Left forelimb (tissue), 1 donor: ENCODE data around the gene ARHGEF12.

ENCODE experiments used
- DNase-seq: peaks from one replicate; pipeline ENCODE4 v3.0.0-alpha.2; 2018; ENCODE audit warnings: low spot score

ARHGEF12 gene, protein sequence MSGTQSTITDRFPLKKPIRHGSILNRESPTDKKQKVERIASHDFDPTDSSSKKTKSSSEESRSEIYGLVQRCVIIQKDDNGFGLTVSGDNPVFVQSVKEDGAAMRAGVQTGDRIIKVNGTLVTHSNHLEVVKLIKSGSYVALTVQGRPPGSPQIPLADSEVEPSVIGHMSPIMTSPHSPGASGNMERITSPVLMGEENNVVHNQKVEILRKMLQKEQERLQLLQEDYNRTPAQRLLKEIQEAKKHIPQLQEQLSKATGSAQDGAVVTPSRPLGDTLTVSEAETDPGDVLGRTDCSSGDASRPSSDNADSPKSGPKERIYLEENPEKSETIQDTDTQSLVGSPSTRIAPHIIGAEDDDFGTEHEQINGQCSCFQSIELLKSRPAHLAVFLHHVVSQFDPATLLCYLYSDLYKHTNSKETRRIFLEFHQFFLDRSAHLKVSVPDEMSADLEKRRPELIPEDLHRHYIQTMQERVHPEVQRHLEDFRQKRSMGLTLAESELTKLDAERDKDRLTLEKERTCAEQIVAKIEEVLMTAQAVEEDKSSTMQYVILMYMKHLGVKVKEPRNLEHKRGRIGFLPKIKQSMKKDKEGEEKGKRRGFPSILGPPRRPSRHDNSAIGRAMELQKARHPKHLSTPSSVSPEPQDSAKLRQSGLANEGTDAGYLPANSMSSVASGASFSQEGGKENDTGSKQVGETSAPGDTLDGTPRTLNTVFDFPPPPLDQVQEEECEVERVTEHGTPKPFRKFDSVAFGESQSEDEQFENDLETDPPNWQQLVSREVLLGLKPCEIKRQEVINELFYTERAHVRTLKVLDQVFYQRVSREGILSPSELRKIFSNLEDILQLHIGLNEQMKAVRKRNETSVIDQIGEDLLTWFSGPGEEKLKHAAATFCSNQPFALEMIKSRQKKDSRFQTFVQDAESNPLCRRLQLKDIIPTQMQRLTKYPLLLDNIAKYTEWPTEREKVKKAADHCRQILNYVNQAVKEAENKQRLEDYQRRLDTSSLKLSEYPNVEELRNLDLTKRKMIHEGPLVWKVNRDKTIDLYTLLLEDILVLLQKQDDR (N-terminal part only)

DNA sequence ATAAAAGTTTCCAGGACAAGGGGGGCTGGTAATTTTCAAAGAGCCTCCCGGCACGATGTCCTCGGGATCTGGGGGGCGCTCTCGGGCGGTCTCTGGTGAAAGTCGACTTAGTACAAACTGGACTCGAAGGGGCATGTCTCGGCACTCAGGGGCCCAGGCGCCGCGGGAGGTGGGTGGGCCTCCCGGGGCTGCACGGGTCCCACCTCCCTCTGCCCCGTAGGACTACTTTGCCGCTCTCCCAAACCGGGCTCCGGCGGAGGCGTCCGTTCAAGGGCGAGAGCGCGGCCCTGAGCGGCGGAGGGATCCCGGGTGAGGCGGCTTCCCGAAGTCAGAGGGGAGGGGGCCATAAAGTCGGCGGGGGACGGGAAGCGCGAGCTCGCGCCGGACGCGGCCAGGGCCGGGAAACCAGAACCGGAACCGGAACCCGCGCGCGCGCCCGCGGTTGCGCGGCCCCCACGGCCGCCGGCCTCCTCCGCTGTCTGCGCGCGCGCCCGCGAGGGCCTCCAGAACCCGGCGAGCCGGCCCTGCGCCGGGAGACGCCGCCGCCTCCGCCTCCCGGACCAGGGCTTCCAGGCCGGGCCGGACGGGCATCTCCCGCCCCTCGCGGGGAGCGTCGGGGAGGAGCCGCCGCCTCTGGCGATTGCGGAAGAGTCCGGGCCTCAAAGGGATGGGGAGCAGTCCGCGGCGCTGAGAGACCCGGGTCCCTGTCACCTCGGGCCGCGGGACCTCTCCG is at the start of gene ARHGEF12:
ARHGEF12 (plus strand) TSS at position 506 of the 733 bp plus-strand sequence. CDS start 831 bp downstream, outside the sequence.
- DNase-seq = peak; percentile 97

DNA sequence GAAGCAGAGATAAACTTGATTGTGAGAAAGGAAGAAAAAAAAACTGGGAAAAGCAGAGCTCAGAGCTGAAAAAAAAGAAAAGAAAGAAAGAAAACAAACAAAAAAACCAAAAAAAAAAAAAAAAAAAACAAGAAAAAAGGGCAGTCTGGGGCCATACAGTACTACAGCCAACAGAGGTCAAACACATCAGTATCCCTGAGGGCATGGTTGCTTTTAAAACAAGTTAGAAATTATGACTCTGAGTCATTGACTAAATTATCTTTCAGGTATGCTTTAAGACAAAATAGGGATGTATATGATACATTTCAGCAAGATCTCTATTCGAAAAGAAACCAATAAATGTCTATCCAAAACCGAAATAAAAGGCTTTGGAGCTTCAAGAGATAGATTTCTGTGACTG is 48.2 kb upstream of the ARHGEF12 start:
- no peak for DNase-seq

DNA sequence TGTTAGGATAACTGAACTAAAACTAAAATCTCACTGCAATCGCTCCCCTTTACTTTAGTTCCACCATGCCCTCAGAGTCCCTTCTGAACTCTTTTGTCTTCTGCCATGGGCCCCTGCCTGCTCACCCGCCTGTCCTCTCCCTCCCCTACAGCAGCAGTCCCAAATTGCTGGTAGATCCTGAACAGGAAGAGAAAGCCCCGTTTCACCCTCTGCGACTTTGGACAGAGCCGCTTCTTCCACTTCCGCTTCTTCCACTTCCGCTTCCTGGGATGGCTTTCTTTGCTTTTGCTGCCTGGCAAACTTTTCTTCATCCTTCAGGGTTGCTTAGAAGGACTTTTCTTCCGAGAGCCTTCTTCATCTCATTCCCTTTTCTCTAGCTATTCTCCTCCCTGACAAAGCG is 46.8 kb upstream of the ARHGEF12 start:
- DNase-seq = no peak

DNA sequence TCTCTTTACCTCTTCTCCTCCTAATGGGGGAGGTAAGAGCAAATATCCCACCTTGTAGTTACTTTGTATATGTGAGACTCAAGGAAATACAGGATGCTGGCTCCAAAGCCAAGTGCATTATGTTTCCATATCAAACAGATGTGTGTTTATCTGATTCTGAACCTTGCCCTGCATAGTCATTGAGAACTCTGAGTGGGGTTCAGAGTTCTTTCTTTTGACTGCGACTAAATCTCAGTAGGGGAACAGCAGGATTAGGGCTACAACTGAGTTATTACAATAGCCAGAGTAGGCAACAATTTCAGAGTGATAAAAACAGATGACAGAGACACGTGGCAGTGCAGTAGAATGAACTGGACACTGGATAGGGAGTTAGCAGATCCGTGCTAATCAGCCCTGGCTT is 45.3 kb upstream of the ARHGEF12 start:
- DNase-seq = no peak

DNA sequence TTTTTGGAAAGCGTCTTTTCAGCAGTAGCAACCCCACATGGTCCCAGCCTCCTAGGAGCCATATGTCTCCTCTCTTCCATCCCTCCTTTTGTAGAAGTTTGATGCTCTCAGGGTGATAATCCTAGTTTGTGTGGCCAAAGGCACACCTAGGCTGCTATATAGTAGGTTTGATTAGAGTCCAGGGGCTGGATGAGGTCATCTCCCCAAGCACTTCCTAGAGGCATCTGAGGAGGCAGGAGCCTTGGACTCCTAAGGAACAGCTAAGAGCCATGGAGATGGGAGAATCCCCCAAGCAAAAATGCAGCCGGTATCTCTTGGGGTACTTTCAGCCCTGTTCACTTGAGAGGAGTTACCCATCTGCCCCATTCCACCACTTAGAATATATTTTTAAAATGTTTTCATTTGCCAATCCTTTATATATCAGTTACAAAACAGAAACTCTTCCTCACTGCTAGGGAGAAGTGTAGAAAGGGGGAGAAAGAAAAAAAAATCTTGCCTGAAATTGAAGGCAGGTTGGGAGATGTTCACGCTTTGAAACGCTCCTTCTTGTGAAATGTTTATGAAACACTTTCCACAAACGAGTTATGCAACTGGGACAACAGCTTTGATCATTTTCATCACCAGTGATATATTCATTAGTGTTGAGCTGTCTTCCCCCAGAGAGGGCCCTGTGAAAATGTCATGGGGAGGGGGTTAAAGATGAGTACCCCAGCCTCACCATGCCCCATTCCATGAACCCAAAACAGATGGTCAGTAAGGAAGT is 43.0 kb upstream of the ARHGEF12 start:
- no peak for DNase-seq

DNA sequence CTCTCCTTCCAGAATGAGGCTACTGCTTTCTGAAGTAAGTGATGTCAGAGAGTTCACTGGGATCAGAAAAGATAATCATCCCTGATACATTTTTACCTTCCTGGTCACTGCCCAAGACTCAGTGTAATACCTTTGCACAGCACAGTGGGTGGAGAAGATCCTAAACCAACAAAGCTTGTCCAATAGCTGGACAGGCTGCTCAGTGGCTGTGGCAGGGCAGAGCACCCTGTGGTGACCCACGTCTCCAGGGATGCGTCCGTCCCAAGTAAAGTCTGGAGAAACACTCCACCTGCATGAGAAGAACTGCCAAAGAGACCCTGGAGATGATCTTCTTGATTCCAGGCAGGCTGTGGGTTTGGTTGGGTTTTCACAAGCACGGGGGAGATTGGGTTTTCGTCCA is 42.1 kb upstream of the ARHGEF12 start:
- no peak for DNase-seq

DNA sequence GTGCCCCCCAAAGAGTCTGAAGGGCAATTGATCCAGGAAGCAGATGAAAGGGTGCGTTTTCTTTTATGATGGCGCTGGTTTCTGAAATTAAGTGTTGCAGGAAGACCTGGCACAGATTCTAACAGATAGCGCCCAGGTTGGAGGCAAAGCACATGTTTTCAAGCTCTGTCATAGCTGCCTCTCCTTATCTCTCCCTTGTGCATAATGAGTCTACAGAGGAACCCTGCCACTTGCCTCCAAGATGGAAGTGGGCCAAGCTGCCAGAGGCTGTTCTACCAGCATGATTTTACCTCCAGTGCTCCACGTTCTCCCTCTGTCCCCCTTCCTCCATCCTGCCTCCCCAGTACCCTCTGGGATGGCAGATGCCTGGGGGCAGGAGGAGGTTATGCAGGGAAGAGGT is 41.1 kb upstream of the ARHGEF12 start:
- no peak for DNase-seq

DNA sequence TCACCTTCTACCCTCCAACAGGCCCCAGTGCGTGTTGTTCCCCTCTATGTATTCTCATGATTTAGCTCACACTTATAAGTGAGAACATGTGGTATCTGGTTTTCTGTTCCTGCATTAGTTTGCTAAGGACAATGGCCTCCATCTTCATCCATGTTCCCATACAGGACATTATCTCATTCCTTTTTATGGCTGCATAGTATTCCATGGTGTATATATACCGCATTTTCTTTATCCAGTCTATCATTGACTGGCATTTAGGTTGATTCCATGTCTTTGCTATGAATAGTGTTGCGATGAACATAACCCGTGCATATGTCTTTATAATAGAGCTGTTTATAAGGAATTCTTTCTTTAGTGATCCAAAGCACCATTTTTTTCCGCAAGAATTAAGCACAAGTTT is 39.7 kb upstream of the ARHGEF12 start:
- DNase-seq = no peak

DNA sequence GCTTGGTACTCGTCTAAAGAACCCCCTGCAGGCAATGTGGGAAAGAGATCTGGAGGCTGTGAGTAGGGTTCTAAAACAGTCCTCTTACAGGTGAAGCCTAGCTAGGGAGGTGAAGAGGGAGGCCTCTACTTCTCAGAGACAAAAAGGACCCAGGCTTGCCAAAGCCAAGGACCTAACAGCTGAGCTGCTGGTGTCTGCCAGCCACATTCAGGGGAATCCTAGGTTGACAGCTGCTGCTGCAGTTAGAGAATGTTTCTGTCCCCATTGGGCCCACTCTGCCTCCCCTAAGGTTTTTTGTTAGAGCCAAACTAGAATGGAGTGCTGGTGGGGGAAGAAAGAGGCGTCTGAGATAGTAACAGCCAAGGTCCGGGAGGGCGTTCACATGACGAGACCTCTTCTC is 37.8 kb upstream of the ARHGEF12 start:
- no peak for DNase-seq

DNA sequence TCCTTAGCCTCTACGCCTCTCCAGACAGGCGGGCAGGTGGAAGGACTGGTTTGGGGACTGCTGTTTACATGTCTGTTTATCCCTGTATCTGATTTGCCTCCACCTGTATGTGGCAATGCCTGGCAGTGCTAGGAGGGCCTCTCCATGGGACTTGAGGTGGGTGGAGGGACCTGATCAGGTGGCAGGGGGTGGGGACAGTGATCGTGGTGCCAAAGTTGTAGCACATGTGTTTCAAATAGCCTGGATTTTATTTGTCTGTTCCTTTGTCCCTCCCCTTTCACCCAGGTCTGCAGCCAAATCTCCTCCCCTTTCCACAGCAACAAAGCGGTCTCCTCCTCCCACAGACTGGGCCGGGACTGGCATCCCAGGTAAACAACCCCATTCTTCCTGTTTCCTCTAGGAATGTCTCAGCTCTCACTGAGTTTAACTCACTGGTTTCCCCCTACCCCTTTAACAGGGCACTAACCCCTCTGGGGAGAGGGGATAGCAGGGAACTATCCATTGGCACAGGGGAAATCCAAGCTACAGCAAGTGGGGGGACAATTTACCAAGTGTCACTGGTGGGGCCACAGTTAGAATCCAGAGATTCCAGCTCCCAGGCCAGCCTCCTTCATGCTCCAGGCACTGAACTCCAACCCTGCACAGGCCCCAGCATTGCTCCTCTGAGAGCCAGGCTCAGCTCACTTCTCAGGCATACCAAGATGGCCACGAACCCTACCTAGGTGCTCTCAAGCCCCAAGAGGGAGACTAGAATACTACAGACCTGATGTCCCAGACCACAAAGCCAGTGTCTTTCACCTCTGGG is 34.0 kb upstream of the ARHGEF12 start:
- DNase-seq = no peak

DNA sequence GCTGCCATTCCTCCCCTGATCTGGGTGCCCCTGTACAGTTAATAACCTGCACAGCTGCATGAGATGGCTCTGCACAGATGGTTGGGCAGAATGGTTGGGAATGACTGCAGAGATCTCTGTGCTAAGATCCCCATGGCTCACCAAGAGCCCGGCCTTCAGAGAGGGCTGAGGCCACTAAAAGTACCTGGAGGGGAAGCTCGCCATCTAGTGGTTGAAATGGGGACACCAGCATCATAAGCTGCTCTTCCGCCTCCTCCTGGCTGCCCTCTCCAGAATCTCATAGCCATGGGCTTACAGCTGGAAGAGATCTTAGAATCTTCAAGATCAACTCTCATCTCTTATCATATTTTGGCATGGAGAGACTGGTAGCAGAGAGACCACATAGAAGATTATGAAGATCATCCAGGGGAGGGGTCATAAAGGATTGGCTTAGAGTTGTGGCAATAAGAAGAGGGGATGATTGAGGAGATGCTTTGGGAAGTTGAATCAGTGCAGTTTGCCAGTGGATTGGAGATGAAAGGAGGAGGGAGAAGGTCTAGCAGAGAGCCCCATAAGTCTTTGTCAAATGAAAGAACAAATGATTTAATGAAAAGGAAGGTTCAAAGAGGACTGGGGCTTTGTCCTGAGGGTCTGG is 33.1 kb upstream of the ARHGEF12 start:
- no peak for DNase-seq

DNA sequence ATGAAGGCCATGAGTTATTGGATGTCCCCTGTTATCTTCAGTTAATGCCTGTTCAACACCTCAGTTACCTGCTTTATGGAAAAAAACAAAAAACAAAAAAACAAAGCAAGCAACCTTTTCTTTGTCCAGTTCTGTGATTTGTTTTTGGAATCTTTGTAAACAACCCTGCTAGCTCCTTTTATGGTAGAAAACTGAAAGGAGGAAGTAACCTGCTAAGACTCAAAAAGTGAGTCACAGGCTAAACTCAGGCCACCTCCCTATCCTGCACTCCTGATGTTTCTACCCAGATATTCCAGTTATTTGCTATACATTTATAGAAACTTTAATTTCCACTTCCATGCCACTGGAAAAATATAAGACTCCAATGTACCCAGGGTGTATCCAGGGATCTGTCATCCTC is 31.7 kb upstream of the ARHGEF12 start:
- DNase-seq = no peak

DNA sequence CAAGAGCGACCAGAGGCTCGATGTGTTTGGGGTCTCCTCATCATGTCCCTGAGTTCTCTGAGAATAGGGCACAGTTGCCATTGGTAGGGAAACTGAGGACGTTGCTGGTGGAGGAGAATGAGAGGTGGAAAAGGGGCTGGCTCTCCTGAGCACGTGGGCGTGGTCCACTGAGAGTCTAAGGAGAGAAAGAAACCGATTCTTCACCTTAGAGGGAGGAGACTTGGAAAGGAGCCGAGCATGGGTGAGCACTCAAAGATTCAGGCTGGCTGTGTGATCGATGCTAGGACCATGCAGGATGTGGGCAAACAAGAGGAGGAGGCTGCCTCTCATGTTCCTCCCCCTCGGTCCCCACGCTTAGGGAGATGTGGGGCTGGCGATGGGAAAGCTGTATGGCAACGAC is 30.9 kb upstream of the ARHGEF12 start:
- no peak for DNase-seq

DNA sequence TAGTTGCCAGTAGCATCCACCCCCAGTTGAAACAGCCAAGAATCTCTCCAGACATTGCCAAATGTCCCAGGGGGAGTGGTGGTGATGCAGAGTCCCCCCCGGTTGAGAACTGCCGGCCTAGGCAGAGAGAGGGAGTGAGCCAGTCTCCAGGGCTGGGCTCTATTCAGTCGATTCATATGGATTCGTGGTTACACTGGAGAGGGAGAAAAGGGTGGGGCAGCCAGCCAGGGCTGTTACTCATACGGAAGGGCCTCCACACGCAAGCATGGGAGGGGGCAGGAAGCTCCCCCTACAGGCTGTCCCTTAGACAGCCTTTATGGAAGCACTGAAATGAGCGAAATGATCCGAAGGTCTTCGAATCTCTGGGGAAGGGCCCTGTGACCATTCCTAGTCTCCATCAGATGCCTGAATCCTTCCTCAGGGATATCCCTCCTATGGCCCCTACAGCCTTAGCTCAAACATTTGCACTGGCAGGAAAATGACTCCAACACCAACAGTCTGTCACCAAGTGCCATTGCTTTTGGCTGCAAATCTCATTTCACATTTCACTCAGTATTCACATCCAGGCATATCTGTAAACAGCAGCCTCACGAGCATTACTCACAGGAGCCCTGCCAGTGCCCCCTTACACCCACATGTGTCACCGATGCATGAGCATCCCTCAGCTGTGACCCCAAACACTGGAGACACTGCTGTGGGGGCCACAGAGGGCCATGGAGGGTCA is 29.5 kb upstream of the ARHGEF12 start:
- DNase-seq = peak; percentile 14

DNA sequence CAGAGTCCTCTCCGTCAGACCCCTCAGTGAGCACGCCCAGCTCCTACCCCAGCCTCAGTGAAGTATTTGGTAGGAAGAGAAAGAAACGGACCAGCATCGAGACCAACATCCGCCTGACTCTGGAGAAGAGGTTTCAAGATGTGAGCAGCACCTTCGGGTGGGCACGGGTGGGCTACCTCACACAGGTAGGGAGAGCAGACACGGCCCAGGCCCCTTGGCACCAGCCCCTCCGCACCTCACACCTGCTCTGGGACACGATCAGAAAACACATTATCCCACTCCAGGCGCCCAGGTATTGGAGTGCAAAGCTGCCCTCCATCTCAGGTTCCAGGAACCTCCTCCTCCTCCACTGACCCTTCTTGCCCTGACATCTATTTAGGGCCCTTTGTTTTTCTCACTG is 28.7 kb upstream of the ARHGEF12 start:
- DNase-seq = peak; percentile 26

DNA sequence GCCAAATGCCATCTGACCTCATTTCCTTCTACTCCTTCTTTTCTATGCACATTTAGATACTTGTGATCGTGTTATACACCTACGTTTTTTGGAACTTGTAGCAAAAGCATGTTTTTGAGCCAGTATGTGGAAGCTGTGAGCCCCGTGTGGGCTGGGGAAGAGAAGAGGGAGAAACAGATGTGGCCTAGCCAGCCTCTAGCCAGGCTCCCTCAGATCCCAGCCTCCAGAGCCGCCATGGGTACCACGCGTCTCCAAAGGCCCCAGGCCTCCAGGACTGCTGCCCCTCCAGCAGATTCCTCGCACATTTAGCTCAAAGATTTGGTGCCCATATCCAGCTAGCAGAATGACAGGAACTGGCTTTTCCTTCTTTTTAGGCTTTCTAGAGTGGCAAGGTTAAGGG is 28.1 kb upstream of the ARHGEF12 start:
- peak; percentile 5 for DNase-seq

DNA sequence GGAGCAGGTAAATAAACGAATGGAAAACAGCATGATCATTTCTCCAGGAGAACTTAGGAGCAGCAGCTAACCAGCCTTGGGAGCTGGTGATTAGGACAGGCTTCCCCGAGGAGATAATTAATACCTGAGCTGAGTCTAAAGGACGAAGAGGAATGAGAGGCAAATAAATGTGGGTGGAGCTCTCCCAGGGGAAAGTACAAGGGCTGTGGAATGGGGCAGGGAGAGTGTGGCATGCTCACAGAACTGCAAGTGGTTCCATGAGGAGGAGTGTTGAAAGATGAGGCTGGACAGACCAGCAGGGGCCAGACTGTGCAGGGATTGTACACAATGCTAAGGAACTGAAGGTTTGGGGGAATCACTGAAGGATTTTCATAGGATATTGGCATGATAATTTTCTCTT is 25.3 kb upstream of the ARHGEF12 start:
- DNase-seq = no peak

DNA sequence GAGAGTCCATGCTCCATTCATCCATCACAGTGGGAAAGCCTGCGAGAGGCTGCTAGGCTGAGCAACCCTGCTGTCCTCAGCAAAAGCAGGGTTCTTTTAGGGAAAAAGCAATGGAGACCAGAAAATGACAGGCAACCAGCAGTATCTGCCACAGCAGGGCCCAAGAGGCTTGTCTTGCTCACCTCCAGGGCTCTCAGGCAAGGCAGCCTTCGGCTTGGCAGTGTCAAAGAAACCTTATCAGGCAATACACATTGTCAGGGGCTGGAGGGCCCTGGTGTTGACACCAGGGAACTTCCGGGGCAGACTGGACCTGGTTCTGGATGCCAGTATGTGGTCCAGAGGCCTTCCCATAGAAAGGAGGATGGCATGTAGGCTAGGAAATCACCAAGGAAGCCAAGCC is 21.4 kb upstream of the ARHGEF12 start:
- DNase-seq = no peak
